Measurements from ENCODE around the gene C17orf50.
A peak's percentile ranks its signal among the peaks of the same experiment; 100 is the strongest.

Gene C17orf50

DNA sequence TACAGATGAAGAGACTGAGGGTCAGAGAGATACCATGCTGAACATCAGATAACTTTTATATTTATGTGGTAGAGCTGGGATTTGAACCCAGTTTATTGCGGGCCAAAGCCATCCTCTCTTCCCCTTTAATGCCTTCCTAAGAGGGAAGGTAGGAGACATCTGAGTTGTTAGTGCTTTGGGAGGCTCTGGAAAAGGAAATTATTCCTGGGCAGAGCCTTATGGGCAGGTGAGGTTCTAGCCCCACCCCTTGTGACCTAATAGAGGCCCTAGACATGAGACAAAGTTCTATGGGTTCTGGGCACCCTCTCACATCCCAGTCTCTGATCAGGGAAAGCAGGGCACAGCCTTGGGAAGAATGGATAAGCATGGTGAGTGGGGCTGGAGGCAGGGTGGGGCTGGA, at the start of gene C17orf50:
TSS of gene C17orf50 (plus strand) at position 301 of the 400 bp plus-strand sequence. CDS start at position 356, 55 bp downstream.
- DNase-seq (ENCODE audit: low read depth in 1 of 2, low spot score in 1 of 2), result no peak

- DNase-seq (ENCODE audit: low read depth in 1 of 2, low spot score in 1 of 2), result no peak
Observed at GRCh38 chr17:35710950-35711349, 49.7 kb upstream of the C17orf50 start.

GRCh38 chr17:35713069-35713728, 47.5 kb upstream of the C17orf50 start:
- DNase-seq (ENCODE audit: low read depth in 1 of 2, low spot score in 1 of 2), result no peak

GRCh38 chr17:35714988-35715387, 45.7 kb upstream of the C17orf50 start:
- DNase-seq (ENCODE audit: low read depth in 1 of 2, low spot score in 1 of 2), result no peak

GRCh38 chr17:35715416-35715815, 45.3 kb upstream of the C17orf50 start:
- no peak for DNase-seq (ENCODE audit: low read depth in 1 of 2, low spot score in 1 of 2)

GRCh38 chr17:35716173-35716572, 44.5 kb upstream of the C17orf50 start:
- no peak for DNase-seq (ENCODE audit: low read depth in 1 of 2, low spot score in 1 of 2)

DNA sequence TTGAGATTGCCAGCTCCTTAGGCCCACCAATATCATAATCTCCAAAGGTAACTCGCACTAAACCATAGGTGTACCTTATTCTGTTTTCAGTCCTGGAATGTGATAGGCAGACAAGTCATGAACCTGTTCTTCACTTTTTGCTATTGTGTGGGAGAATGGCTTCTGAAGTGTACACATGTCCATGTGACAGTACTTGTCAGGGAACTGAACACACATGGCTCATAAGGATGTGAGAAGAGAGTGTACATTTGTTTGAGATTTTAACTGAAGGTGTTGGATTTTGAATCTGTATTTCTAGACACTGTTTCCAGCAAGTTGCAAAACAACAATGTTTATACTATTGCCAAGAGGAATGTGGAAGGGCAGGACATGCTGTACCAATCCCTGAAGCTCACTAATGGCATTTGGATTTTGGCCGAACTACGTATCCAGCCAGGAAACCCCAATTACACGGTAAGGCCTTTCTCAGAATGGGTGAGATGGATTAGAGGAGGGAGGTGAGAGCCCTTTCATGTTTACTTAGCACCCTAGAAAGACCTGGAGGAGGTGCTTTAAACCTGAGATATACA, 43.7 kb upstream of the C17orf50 start:
- no peak for DNase-seq (ENCODE audit: low read depth in 1 of 2, low spot score in 1 of 2)

- DNase-seq (ENCODE audit: low read depth in 1 of 2, low spot score in 1 of 2), result no peak
Observed at GRCh38 chr17:35717475-35717874, 43.2 kb upstream of the C17orf50 start.

DNA sequence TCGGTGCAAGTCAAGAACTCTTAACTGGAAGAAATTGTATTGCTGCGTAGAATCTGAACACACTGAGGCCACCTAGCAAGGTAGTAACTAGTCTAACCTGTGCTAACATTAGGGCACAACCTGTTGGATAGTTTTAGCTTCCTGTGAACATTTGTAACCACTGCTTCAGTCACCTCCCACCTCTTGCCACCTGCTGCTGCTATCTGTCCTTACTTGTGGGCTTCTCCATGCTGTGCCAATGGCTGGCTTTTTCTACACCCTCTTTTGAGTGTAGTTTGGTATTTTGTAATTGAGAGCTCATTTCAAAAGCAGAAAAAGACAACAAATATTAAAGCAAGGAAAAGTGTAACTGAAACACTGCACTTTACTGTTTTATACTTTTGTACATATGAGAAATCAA, 37.0 kb upstream of the C17orf50 start:
- DNase-seq (ENCODE audit: low read depth in 1 of 2, low spot score in 1 of 2), result no peak

- DNase-seq (ENCODE audit: low read depth in 1 of 2, low spot score in 1 of 2), result no peak
Observed at GRCh38 chr17:35725058-35725457, 35.6 kb upstream of the C17orf50 start.

- no peak for DNase-seq (ENCODE audit: low read depth in 1 of 2, low spot score in 1 of 2)
Observed at GRCh38 chr17:35725802-35726126, 34.9 kb upstream of the C17orf50 start.

GRCh38 chr17:35726127-35726952, 34.3 kb upstream of the C17orf50 start:
- no peak for DNase-seq (ENCODE audit: low read depth in 1 of 2, low spot score in 1 of 2)

DNA sequence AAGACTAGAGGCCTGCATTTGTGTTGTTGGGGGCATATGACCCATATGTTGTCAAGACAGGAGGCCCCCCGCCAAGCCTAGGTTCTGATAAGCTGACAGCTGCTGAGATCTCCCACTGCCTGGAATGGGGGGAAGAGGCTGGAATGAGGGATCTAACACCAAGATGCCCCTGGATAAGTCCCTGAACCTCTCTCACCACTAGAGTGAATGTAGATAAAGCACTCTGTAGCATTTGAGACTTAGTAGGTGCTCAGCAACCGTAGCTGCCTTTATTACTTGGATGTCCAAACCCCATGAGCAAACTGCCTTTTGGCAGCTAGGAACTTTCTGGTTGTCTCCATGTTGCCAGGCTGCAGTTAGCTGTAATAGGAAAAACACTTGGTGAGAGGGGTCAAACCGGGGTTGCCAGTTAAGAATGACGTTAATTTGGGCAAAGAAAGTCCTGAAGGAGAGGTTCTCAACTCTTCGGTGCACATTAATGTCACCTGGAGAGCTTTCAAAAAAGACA, 33.7 kb upstream of the C17orf50 start:
- no peak for DNase-seq (ENCODE audit: low read depth in 1 of 2, low spot score in 1 of 2)

DNA sequence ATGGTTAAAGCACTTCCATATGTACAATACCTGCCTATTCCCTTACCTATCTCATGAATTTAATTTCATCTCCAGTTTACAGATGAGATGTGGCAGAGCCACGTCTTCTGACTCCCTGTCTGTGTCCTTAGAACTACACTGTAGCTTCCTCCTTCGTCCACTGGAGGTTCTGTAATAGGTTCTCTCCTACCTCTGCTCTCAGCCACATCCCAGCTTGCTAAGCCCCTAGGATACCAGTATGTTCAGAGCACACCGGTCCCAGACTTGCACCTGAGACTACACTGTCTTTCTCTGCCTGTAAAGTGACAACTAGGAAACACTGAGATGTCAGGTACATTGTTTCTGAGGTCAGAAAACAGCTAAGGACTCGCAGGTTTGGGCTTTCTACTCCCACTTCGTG, 33.1 kb upstream of the C17orf50 start:
- no peak for DNase-seq (ENCODE audit: low read depth in 1 of 2, low spot score in 1 of 2)

GRCh38 chr17:35728551-35728950, 32.1 kb upstream of the C17orf50 start:
- no peak for DNase-seq (ENCODE audit: low read depth in 1 of 2, low spot score in 1 of 2)

DNA sequence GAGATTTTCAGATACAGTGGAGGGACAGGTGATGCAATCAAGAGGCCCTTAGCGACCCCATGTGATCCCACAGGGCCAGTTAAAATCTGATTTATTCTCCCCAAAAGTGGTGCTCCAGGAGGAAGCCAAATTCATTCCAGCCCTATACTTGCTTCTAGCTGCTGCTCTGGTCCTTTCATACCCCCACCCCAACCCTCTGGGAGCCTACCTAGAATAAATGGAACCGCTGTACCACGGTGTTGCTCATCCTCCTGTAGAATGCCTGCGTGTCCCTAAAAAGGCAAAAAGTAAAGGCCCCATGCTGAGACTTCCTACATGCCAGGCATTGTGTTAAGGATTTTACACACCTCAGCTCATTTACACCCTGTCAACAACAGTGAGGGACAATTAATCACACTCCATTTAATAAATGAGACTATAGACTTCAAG, 31.3 kb upstream of the C17orf50 start:
- DNase-seq (ENCODE audit: low read depth in 1 of 2, low spot score in 1 of 2), result no peak

DNA sequence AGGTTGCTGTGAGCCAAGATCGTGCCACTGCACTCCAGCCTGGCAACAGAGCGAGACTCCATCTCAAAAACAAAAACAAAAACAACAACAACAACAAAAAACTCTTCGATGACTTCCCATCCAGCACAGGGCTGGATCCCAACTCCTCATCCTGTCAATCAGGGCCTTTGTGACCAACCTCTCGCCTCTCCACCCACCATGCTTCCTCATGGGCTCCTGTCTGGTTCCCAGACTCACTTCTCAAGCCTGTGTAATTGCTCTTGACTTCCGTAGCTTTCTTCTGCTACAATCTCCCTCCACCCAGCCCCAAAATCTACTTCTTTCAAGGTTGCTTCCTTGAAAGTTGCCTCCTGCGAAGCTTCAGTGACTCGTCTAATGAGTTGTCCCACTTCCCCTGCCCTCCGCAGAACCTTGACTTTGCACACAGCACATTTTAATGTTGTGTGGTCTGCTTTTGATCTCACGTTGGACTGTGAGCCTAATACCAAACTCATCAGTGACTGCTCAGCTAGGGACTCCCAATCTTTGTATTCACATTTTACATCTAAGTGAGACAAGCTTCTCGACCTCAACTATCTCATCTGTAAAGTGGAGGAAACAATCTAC, 30.2 kb upstream of the C17orf50 start:
- no peak for DNase-seq (ENCODE audit: low read depth in 1 of 2, low spot score in 1 of 2)

DNA sequence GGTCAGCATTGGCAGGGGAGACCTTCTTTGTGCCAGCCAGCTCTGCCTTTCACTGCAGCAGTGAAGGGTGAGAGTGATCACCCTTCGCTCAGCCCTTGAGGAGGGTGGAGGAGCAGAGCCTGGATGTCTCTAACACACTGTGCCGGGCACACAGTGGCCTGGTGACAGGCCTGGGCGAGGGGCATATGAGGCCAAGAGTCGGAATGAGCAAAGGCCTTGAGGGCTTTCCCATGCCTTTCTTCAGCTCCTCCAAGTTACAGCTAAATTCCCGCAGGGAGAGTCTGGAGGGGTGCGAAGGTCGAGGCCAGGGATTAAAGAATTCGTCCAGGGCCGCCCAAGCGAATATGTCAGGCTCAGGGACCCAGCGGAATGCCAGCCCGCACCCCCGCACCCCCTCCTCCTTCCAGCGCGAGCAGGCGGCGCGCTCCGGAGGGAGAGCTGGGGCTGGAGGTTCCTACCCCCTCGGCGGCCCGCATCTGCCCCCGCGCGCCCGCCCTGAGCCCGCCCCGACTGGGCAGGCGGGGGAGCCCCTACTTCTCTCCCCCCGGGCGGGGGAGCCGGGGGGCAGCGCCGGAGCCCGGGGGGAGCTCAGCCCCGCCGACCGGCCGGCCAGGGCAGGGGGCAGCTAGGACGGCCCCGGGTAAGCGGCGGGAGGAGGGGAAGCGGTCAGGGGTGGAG, 29.3 kb upstream of the C17orf50 start, which contains the start of gene RASL10B:
TSS of gene RASL10B (plus strand) at position 401 of the 678 bp plus-strand sequence. CDS start 3,546 bp downstream, outside the sequence.
- DNase-seq (ENCODE audit: low read depth in 1 of 2, low spot score in 1 of 2), result peak in 1 of 2 donors; percentile 23

- DNase-seq (ENCODE audit: low read depth in 1 of 2, low spot score in 1 of 2), result no peak
Observed at GRCh38 chr17:35731917-35732805, 28.5 kb upstream of the C17orf50 start.

DNA sequence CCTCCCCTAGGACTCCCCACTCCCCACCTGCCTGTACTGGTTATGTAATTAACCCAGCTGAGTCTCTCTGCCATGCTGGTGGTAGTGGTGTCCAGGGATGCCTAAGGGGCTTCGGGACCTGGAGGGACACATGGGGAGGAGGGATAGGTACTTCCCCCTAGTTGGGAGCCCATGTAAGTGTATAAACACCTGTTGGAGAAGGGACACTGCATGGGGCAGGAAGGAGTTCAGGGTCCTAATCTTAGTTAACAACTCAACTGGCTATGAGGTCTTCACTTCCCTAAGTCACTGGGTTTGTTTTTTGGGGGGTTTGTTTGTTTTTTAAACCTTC, 27.9 kb upstream of the C17orf50 start:
- DNase-seq (ENCODE audit: low read depth in 1 of 2, low spot score in 1 of 2), result no peak

Measured in activated T-helper 1 cell treated with anti-CD3 and anti-CD28 coated beads, Interleukin-2, amount 50 U/mL, for 16 hours (primary cell).